Activated T-helper 2 cell treated with anti-CD3 and anti-CD28 coated beads, Interferon-gamma antibody, Interleukin-2, Interleukin-4, amounts not matched to agents 10 μg/mL and 5 μg/mL and 100 μg/mL, durations not matched to agents 14 hours and 24 hours and 36 hours (primary cell): ENCODE measurements around the gene CSNK1D. TPM values are rescaled to one million over a fixed set of nuclear protein-coding genes. Genes with fewer than 3 reads are reported as not detected.

ENCODE experiments used
- DNase-seq: peaks from one replicate; pipeline ENCODE4 v3.0.0; 2021; ENCODE audit warnings: low spot score
- H3K27ac Mint-ChIP-seq: one replicate; pipeline ENCODE4 v1.8.0; 2021; ENCODE audit warnings: mixed read lengths
- H3K27me3 Mint-ChIP-seq: one replicate; pipeline ENCODE4 v1.8.0; 2021; ENCODE audit warnings: low read depth, mixed read lengths
- H3K36me3 Mint-ChIP-seq: one replicate; pipeline ENCODE4 v1.8.0; 2021; ENCODE audit warnings: low read depth, mixed read lengths
- H3K4me1 Mint-ChIP-seq: one replicate; pipeline ENCODE4 v1.8.0; 2021; ENCODE audit warnings: low read depth, mixed read lengths
- H3K4me3 Mint-ChIP-seq: one replicate; pipeline ENCODE4 v1.8.0; 2021; ENCODE audit warnings: low read depth, mild to moderate bottlenecking, moderate library complexity, mixed read lengths
- H3K9me3 Mint-ChIP-seq: one replicate; pipeline ENCODE4 v1.8.0; 2021; ENCODE audit warnings: mixed read lengths
- intact Hi-C: fragments of 100-400 bp; cut with micrococcal nuclease; formaldehyde crosslinking; loops from one replicate; pipeline ENCODE4 v1.15.1; 2023
- total RNA-seq: library from RNA; stranded (reverse); gene quantifications from 2 replicates; pipeline ENCODE4 v1.2.3, GENCODE V29; 2022

CSNK1D gene
- total RNA-seq, result 139 and 151 TPM in 2 replicates

- peaks cover 29% of the 10 kb centered on the region for H3K4me1 Mint-ChIP-seq
- no peaks in the 10 kb centered on the region for H3K9me3 Mint-ChIP-seq
- peak within 1 kb of the TSS; percentile 90 for H3K4me3 Mint-ChIP-seq
- peak within 1 kb of the TSS; percentile 100 for H3K27ac Mint-ChIP-seq
- H3K36me3 Mint-ChIP-seq, result peaks cover 35% of the 10 kb centered on the region
- H3K27me3 Mint-ChIP-seq, result no peaks in the 10 kb centered on the region
- peak; percentile 87 for DNase-seq
- intact Hi-C loops, result loop anchor here (1.0 kb wide), 2 partner anchors 19 to 48 kb away; no protein-coding TSS in a partner anchor
These were observed at the start of gene CSNK1D for GRCh38 chr17:82273327-82274133. Gene CSNK1D (minus strand): TSS chr17:82273700. CDS start chr17:82273381, 319 bp downstream.

- intact Hi-C loops, result loop anchor here (5.0 kb wide), 1 partner anchor 80 kb away; no protein-coding TSS in a partner anchor
- Mint-ChIP-seq H3K9me3 (no peaks in the 10 kb centered on the region), H3K36me3 (peaks cover 10% of the 10 kb centered on the region), H3K4me3 (peak overlapping the region; percentile 88), H3K4me1 (peaks cover 28% of the 10 kb centered on the region), H3K27ac (peak overlapping the region; percentile 82), H3K27me3 (no peaks in the 10 kb centered on the region)
- no peak for DNase-seq
These were observed 49.3 kb upstream of the CSNK1D start for GRCh38 chr17:82322526-82323453.

- H3K4me3 Mint-ChIP-seq, result peak overlapping the region; percentile 88
- no peaks in the 10 kb centered on the region for H3K9me3 Mint-ChIP-seq
- H3K4me1 Mint-ChIP-seq, result peaks cover 30% of the 10 kb centered on the region
- intact Hi-C loops, result loop anchor here (1.0 to 5.0 kb wide), 3 partner anchors 25 to 80 kb away; partner anchors contain the start of gene CSNK1D
- H3K27ac Mint-ChIP-seq, result peak overlapping the region; percentile 82
- H3K27me3 Mint-ChIP-seq, result no peaks in the 10 kb centered on the region
- peaks cover 10% of the 10 kb centered on the region for H3K36me3 Mint-ChIP-seq
- DNase-seq, result no peak
These were observed 48.5 kb upstream of the CSNK1D start for GRCh38 chr17:82321947-82322466.

- H3K36me3 Mint-ChIP-seq, result peaks cover 12% of the 10 kb centered on the region
- intact Hi-C loops, result loop anchor here (1.0 to 5.0 kb wide), 3 partner anchors 24 to 79 kb away; partner anchors contain the start of gene CSNK1D
- H3K27me3 Mint-ChIP-seq, result no peaks in the 10 kb centered on the region
- H3K27ac Mint-ChIP-seq, result peak overlapping the region; percentile 98
- peaks cover 29% of the 10 kb centered on the region for H3K4me1 Mint-ChIP-seq
- DNase-seq, result peak; percentile 57
- H3K9me3 Mint-ChIP-seq, result no peaks in the 10 kb centered on the region
- H3K4me3 Mint-ChIP-seq, result peak overlapping the region; percentile 88
These were observed 47.7 kb upstream of the CSNK1D start for GRCh38 chr17:82320956-82321927.

GRCh38 chr17:82320140-82320840 is 46.8 kb upstream of the CSNK1D start:
- DNase-seq, result no peak
- Mint-ChIP-seq H3K36me3 (peaks cover 21% of the 10 kb centered on the region), H3K4me1 (peaks cover 35% of the 10 kb centered on the region), H3K27ac (peak overlapping the region; percentile 98), H3K4me3 (peak overlapping the region; percentile 68), H3K9me3 (no peaks in the 10 kb centered on the region), H3K27me3 (no peaks in the 10 kb centered on the region)
- intact Hi-C loops, result loop anchor here (5.0 kb wide), 1 partner anchor 78 kb away; no protein-coding TSS in a partner anchor

GRCh38 chr17:82319619-82320062 is 46.1 kb upstream of the CSNK1D start:
- Mint-ChIP-seq H3K9me3 (no peaks in the 10 kb centered on the region), H3K27ac (peak overlapping the region; percentile 98), H3K36me3 (peaks cover 20% of the 10 kb centered on the region), H3K4me1 (peaks cover 29% of the 10 kb centered on the region), H3K27me3 (no peaks in the 10 kb centered on the region), H3K4me3 (no peak overlapping the region)
- DNase-seq, result no peak
- intact Hi-C loops, result loop anchor here (5.0 kb wide), 1 partner anchor 77 kb away; no protein-coding TSS in a partner anchor

- H3K4me3 Mint-ChIP-seq, result no peak overlapping the region
- no peak for DNase-seq
- intact Hi-C loops, result no loop called here
- peaks cover 25% of the 10 kb centered on the region for H3K36me3 Mint-ChIP-seq
- H3K4me1 Mint-ChIP-seq, result peaks cover 23% of the 10 kb centered on the region
- no peaks in the 10 kb centered on the region for H3K27me3 Mint-ChIP-seq
- no peaks in the 10 kb centered on the region for H3K9me3 Mint-ChIP-seq
- no peak overlapping the region for H3K27ac Mint-ChIP-seq
These were observed 45.5 kb upstream of the CSNK1D start for GRCh38 chr17:82318772-82319606.

GRCh38 chr17:82318169-82318498 is 44.6 kb upstream of the CSNK1D start:
- Mint-ChIP-seq H3K27me3 (no peaks in the 10 kb centered on the region), H3K9me3 (no peaks in the 10 kb centered on the region), H3K36me3 (peaks cover 33% of the 10 kb centered on the region), H3K27ac (no peak overlapping the region), H3K4me1 (peaks cover 19% of the 10 kb centered on the region), H3K4me3 (no peak overlapping the region)
- no peak for DNase-seq
- intact Hi-C loops, result no loop called here

- no peak within 1 kb of the TSS for H3K4me3 Mint-ChIP-seq
- intact Hi-C loops, result loop anchor here (1.0 kb wide), 1 partner anchor 15 kb away; no protein-coding TSS in a partner anchor
These were observed 44.1 kb upstream of the CSNK1D start, which contains the start of gene CD7 for GRCh38 chr17:82317394-82318168. Gene CD7 (minus strand): TSS chr17:82317608. CDS start chr17:82317495, 113 bp downstream.

More at GRCh38 chr17:82317394-82318168, 44.1 kb upstream of the CSNK1D start, which contains the start of gene CD7:
- peak; percentile 65 for DNase-seq
- Mint-ChIP-seq H3K4me1 (peaks cover 19% of the 10 kb centered on the region), H3K36me3 (peaks cover 33% of the 10 kb centered on the region), H3K27ac (no peak within 1 kb of the TSS), H3K9me3 (no peaks in the 10 kb centered on the region), H3K27me3 (no peaks in the 10 kb centered on the region)
